Nephron progenitor cell (in vitro differentiated cells): Measurements from ENCODE around the gene TRMT2B.
"Not testable (repeated sequence)": the region's sequence is repeated elsewhere in the genome, so short reads cannot be mapped to it uniquely, and the experiment has no call there.

Experiments
- DNase-seq: peaks from one replicate; pipeline ENCODE4 v3.0.0; 2021
- H3K27ac Mint-ChIP-seq: 2 replicates; pipeline ENCODE4 v1.8.0; 2021; ENCODE audit warnings: mild to moderate bottlenecking, moderate library complexity, mixed read lengths
- H3K27me3 Mint-ChIP-seq: 2 replicates; pipeline ENCODE4 v1.8.0; 2021; ENCODE audit warnings: mild to moderate bottlenecking, low read depth, mixed read lengths; ENCODE audit not compliant: poor library complexity
- H3K36me3 Mint-ChIP-seq: 2 replicates; pipeline ENCODE4 v1.8.0; 2021; ENCODE audit warnings: low read depth, mixed read lengths
- H3K4me1 Mint-ChIP-seq: 2 replicates; pipeline ENCODE4 v1.8.0; 2021; ENCODE audit warnings: mixed read lengths
- H3K4me3 Mint-ChIP-seq: 2 replicates; pipeline ENCODE4 v1.8.0; 2021; ENCODE audit warnings: mild to moderate bottlenecking, moderate library complexity, mixed read lengths
- H3K9me3 Mint-ChIP-seq: 2 replicates; pipeline ENCODE4 v1.8.0; 2021; ENCODE audit warnings: mild to moderate bottlenecking, moderate library complexity, mixed read lengths
- TF ChIP-seq, protein P1 (sequence below): fragments of 200-600 bp; sonication (generic); IDR thresholded peaks from 2 replicates; pipeline ENCODE4 v1.5.0; 2021; ENCODE audit warnings: antibody characterized with exemption

Gene TRMT2B

DNA sequence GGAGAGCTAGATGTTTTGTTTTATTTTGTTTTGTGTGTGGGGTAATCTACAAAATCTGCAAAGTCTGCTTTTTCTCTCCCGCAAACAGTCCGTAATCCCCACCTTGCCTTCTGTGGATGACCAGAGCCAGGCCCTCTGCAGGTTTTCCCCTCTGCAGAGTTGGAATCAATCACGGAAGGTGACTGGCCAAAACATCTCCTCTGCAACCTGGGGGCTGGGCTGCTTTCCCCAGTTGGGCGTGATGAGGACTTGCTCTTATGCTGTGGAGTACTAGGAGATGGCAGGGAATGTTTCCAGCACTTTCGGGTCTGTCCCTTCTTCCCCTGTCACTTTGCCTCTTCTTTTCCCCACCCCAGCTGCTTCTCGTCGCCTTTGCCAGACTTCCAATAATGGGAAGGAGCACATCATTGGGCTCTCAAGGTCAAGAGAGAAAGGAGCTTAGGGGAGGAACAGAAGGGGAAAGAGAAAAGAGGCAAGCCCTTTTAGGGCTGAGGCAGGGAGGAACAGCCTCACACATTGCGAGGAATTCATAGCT is 27.9 kb upstream of the TRMT2B start:
- Mint-ChIP-seq H3K4me3 (peak overlapping the region; percentile 89), H3K27ac (peak overlapping the region; percentile 48), H3K4me1 (peaks cover 24% of the 10 kb centered on the region), H3K9me3 (peaks cover 37% of the 10 kb centered on the region), H3K36me3 (no peaks in the 10 kb centered on the region), H3K27me3 (peaks cover 18% of the 10 kb centered on the region)
- TF ChIP-seq, protein P1, sequence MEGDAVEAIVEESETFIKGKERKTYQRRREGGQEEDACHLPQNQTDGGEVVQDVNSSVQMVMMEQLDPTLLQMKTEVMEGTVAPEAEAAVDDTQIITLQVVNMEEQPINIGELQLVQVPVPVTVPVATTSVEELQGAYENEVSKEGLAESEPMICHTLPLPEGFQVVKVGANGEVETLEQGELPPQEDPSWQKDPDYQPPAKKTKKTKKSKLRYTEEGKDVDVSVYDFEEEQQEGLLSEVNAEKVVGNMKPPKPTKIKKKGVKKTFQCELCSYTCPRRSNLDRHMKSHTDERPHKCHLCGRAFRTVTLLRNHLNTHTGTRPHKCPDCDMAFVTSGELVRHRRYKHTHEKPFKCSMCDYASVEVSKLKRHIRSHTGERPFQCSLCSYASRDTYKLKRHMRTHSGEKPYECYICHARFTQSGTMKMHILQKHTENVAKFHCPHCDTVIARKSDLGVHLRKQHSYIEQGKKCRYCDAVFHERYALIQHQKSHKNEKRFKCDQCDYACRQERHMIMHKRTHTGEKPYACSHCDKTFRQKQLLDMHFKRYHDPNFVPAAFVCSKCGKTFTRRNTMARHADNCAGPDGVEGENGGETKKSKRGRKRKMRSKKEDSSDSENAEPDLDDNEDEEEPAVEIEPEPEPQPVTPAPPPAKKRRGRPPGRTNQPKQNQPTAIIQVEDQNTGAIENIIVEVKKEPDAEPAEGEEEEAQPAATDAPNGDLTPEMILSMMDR: no peak
- DNase-seq: peak; percentile 5

DNA sequence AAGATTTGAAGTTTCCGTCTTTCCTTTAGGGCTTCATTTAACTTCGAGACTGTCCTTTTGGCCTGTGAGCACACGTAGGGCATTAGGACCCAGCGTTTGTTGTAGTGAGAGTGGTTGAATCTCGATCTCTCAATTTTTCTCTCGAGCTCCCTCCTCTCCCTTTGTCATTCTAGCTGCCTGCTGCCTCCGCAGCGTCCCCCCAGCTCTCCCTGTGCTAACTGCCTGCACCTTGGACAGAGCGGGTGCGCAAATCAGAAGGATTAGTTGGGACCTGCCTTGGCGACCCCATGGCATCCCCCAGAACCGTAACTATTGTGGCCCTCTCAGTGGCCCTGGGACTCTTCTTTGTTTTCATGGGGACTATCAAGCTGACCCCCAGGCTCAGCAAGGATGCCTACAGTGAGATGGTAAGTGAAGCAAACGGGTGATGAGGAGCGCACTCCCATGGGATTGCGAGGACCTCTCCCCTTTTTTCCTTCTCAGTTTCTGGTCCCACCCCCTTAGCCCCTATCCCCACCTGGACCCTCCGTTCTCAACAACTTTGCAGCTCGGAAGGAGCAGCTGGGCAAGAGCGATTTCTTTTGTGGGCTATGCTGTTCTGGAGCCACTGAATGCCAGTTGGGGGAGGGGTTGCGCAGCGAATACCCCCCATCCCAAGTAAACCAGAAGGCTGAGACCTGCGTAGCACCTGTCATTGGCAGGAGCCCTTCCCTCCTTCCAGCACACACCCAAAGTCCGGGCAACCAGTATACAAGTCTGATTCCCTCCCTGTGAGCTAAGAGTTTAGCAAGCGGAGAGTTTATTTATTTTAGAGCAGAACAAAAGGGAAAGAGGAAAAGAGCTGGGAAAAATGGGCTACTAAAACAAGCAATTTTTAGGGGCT is 27.0 kb upstream of the TRMT2B start, which contains the start of gene TMEM35A:
TSS of gene TMEM35A (plus strand) at position 164 of the 883 bp plus-strand sequence. CDS start at position 288, 124 bp downstream.
- peak within 1 kb of the TSS; percentile 89 for H3K4me3 Mint-ChIP-seq
- H3K36me3 Mint-ChIP-seq: no peaks in the 10 kb centered on the region
- DNase-seq: peak; percentile 25
- TF ChIP-seq, protein P1: no peak
- H3K4me1 Mint-ChIP-seq: peaks cover 24% of the 10 kb centered on the region
- H3K27me3 Mint-ChIP-seq: peaks cover 18% of the 10 kb centered on the region
- peaks cover 43% of the 10 kb centered on the region for H3K9me3 Mint-ChIP-seq
- peak within 1 kb of the TSS; percentile 48 for H3K27ac Mint-ChIP-seq

DNA sequence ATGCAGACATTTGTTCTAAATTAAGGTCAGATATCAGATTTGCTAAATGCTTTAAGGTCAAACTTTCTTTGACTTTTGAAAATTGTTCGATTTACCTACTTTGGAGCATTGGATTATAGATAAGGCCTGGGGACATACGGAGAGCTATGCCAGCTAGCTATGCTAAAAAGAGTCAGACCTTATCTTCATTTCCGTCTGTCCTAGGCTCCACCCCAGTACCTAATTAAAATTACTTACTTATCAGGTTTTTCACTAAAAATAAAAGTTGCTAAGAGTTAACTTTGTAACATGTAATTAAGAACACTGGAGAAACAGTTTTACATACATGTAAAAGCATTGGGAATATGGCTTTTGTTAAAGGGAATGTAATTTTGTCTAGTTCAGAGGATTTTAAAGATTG is 19.7 kb upstream of the TRMT2B start:
- Mint-ChIP-seq H3K9me3 (peaks cover 53% of the 10 kb centered on the region), H3K27me3 (no peaks in the 10 kb centered on the region), H3K27ac (no peak overlapping the region), H3K4me1 (no peaks in the 10 kb centered on the region), H3K4me3 (no peak overlapping the region), H3K36me3 (no peaks in the 10 kb centered on the region)
- DNase-seq: no peak
- TF ChIP-seq, protein P1: no peak

DNA sequence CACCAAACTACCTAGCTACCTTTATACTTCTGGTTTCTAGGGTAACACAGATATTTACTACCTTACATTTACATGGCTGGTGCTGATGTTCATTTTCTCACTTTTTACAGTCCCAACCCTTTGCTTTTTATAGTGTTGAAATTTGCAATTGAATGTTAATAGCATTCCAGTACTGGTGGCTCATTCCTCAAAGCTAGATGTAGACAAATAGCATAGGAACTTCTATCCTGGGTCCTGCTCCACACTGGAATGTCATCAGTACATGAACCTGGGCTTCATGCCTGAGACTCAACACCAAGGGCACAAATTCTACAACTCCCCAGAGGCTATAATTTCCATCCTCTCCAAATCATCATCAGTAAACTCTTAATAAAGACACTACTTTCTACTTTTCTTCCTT is 10.3 kb upstream of the TRMT2B start:
- H3K9me3 Mint-ChIP-seq: peaks cover 56% of the 10 kb centered on the region
- no peak overlapping the region for H3K27ac Mint-ChIP-seq

DNA sequence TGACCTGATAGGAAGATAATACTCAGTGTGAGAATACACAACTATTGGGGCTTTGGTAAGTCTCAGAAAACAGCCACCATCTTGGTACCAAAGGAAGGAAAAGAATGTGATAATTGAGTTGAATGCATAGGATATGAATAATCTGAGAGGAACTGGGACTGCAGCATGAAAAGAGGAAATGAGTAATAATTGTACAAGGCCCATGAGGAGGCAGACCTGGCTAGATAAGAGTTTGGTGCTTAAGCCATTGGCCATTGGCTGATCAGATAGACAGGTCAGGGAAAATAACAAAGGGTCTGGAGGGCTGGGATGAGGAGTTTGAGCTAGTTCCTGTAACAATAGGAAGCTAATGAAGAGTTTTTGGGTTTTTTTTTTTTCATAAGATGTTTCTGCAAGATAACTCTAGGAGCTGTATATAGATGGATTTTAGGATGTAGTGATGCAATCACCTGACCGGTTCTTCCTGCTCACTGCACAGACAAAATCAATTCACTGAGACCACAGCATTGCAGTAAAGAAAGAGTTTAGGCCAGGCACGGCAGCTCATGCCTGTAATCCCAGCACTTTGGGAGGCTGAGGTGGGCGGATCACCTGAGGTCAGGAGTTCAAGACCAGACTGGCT is 5.3 kb upstream of the TRMT2B start:
- no peak for DNase-seq
- H3K4me3 Mint-ChIP-seq: no peak overlapping the region
- H3K4me1 Mint-ChIP-seq: no peaks in the 10 kb centered on the region
- TF ChIP-seq, protein P1: no peak
- no peaks in the 10 kb centered on the region for H3K27me3 Mint-ChIP-seq
- no peak overlapping the region for H3K27ac Mint-ChIP-seq
- peaks cover 55% of the 10 kb centered on the region for H3K9me3 Mint-ChIP-seq
- H3K36me3 Mint-ChIP-seq: no peaks in the 10 kb centered on the region

More for the DNA sequence above, 10.3 kb upstream of the TRMT2B start:
- H3K27me3 Mint-ChIP-seq: no peaks in the 10 kb centered on the region
- no peaks in the 10 kb centered on the region for H3K4me1 Mint-ChIP-seq
- no peak overlapping the region for H3K4me3 Mint-ChIP-seq
- TF ChIP-seq, protein P1: no peak
- DNase-seq: no peak
- no peaks in the 10 kb centered on the region for H3K36me3 Mint-ChIP-seq

DNA sequence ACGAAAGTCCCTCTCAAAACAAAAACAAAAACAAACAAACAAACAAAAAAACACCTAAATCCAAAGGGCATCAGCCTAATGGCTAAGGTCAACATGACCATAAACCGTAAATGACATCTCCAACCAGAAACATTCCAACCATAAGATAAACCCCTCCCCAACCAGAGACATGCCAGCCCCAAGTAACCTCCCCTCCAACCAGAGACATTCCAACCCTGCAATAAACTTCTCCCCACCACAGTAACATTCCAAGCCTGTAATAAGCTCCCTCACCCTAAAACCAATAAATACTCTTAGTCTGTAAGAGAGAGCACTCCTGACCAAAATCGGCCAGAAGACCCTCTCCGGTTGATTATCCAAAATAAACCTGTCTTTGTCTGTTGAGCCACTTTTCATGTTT is 4.6 kb upstream of the TRMT2B start:
- H3K27me3 Mint-ChIP-seq, H3K27ac Mint-ChIP-seq, H3K4me3 Mint-ChIP-seq, DNase-seq, H3K36me3 Mint-ChIP-seq, H3K4me1 Mint-ChIP-seq: not testable (repeated sequence)
- peaks cover 57% of the 10 kb centered on the region for H3K9me3 Mint-ChIP-seq
